ENCODE measurements around the gene CEACAM20.
"Not testable (repeated sequence)": the region's sequence is repeated elsewhere in the genome, so short reads cannot be mapped to it uniquely, and the experiment has no call there.

CEACAM20 gene

DNA sequence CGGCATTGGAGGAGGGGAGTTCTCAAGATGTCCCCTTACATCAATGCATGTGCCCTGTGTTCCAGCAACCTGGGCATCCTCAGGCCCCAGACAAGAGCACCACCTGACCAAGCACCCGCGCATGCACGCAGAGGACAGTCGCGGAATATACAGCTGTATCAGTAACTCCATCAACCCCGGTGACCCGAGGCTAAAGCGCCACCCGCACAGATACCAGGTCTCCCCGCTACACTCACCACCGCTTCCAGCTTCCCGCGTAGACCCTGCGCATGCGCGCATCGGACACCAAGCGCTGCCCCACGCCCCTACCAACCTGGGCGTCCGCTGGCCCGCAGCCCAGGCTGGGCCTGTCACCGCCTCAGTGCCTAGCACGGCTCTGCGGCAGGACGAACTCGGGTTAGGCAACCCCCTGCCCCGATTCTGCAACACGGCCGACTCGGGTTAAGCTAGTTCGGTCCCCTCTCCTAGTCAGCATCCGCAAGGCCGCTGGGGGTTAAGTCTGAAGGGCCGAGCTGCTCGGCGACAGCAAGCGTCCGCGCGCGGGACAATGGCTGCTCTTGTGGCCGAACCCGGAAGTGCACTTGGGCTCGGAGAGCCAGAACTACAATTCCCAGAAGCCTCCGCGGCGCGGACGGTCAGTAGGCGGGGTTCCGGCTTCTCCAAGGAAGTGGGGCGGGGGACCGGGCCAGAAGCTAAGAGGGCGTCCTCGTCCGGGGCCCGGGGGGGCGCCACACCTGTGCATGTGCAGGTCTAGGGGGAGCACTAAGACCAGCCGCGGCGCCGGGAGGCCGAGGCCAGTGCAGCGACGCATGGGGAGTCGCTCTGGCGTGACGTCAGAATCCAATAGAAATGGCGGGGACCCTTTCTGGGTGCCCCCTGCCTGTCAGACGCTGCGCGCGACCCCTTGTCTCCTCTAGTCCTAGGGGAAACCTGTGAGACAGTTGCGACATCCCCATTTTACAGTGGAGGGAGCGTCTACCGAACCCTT lies 29.2 kb downstream of the CEACAM20 start, which contains the start of gene ZNF180:
Gene ZNF180, minus strand, starts transcription at position 561 of the 988 bp plus-strand sequence. CDS start 3,188 bp downstream, outside the sequence.
- TF ChIP-seq, protein P1, sequence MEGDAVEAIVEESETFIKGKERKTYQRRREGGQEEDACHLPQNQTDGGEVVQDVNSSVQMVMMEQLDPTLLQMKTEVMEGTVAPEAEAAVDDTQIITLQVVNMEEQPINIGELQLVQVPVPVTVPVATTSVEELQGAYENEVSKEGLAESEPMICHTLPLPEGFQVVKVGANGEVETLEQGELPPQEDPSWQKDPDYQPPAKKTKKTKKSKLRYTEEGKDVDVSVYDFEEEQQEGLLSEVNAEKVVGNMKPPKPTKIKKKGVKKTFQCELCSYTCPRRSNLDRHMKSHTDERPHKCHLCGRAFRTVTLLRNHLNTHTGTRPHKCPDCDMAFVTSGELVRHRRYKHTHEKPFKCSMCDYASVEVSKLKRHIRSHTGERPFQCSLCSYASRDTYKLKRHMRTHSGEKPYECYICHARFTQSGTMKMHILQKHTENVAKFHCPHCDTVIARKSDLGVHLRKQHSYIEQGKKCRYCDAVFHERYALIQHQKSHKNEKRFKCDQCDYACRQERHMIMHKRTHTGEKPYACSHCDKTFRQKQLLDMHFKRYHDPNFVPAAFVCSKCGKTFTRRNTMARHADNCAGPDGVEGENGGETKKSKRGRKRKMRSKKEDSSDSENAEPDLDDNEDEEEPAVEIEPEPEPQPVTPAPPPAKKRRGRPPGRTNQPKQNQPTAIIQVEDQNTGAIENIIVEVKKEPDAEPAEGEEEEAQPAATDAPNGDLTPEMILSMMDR (conservative IDR thresholded peaks at IDR 0.05) = peak; percentile 60
- peak within 1 kb of the TSS; percentile 91 for H3K27ac ChIP-seq

DNA sequence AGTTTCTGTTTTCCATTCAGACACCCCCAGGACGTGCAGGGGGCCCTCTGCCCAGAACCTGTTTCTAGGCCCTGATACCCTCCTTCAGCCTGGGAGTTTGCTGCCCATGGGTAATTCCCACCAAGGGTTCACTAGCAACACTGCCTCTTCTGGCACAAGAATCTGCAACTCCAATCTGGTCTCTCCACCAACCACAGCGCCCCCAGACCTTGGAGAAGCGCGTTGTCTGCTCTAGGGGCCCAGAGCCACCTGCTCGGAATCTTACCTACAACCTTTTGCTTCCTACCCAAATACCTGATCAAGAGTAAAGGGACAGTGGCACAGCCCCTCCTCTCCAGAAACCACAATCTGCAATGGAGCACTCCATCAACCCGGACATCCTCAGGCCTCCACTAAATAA lies 29.9 kb downstream of the CEACAM20 start:
- peak overlapping the region; percentile 91 for H3K27ac ChIP-seq
- TF ChIP-seq, protein P1 (conservative IDR thresholded peaks at IDR 0.05) = no peak

DNA sequence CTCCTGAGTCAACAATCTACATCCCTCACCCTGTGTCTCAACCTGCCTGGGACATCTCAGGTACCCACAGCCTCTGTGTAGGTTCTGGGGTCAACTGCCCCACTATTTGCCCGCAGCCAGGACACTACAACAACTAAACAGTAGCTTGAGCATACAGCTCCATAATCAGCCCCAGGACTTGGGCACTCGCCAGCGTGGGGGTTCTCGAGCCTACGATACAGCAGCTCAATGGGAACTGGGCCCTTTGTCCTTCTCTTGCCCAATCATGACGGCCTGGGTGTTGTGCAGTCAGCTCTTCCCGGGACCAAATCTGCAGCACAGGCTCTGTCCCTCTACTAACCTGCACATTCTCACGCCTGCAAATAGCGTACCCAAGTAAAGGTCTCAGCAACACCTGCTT lies 30.5 kb downstream of the CEACAM20 start:
- TF ChIP-seq, protein P1 (conservative IDR thresholded peaks at IDR 0.05) = no peak
- no peak overlapping the region for H3K27ac ChIP-seq

DNA sequence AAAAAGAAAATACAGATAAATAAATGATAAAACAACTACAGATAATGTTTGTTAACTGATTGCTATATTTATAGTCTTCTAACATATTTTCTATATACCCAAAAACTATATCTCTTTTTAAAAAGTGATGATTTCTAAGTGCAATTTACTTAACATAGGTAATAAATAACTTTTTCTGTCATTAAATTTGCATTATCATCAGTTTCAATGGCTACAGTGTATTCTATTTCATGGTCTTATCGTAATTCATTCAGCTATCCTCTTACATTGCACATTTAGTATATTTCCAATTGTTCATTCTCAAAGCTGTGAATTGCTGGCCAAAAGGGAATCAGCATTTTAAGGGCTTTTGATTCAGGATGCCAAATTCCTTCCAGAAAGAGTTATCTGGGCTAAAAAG lies 32.8 kb downstream of the CEACAM20 start:
- TF ChIP-seq, protein P1 (conservative IDR thresholded peaks at IDR 0.05) = no peak

DNA sequence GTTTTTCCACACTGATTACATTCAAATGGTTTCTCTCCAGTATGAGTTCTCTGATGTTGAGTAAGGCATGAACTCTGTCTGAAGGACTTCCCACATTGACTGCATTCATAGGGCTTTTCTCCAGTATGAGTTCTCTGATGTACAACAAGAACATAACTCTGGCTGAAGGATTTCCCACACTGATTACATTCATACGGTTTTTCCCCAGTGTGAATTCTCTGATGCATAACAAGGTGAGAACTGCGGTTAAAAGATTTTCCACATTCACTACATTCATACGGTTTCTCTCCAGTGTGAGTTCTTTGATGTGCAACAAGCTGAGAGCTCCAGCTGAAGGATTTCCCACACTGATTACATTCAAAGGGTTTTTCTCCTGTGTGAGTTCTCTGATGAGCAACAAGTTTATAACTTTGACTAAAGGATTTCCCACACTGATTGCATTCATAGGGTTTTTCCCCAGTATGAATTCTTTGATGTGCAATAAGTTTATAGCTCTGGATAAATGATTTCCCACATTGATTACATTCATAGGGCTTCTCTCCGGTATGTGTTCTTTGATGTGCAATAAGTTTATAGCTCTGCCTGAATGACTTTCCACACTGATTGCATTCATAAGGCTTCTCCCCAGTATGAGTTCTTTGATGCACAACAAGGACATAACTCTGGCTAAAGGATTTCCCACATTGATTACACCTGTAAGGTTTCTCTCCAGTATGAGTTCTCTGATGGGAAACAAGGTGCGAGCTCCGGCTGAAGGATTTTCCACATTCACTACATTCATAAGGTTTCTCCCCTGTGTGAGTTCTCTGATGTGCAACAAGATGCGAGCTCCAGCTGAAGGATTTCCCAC lies 52.7 kb downstream of the CEACAM20 start:
- no peak overlapping the region for H3K27ac ChIP-seq
- TF ChIP-seq, protein P1 (conservative IDR thresholded peaks at IDR 0.05) = no peak

More for the DNA sequence above, 32.8 kb downstream of the CEACAM20 start:
- H3K27ac ChIP-seq = no peak overlapping the region

DNA sequence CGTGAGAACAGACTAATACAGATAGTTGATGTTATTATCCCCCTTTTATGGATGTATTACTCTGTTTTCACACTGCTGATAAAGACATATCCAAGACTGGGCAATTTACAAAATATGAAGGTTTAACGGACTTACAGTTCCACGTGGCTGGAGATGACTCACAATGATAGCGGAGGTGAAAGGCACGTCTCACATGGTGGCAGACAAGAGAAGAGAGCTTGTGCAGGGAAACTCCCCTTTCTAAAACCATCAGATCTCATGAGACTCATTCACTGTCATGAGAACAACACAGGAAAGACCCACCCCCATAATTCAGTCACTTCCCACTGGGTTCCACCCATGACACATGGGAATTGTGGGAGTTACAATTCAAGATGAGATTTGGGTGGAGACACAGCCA lies 60.7 kb downstream of the CEACAM20 start:
- not testable (repeated sequence) for H3K27ac ChIP-seq

DNA sequence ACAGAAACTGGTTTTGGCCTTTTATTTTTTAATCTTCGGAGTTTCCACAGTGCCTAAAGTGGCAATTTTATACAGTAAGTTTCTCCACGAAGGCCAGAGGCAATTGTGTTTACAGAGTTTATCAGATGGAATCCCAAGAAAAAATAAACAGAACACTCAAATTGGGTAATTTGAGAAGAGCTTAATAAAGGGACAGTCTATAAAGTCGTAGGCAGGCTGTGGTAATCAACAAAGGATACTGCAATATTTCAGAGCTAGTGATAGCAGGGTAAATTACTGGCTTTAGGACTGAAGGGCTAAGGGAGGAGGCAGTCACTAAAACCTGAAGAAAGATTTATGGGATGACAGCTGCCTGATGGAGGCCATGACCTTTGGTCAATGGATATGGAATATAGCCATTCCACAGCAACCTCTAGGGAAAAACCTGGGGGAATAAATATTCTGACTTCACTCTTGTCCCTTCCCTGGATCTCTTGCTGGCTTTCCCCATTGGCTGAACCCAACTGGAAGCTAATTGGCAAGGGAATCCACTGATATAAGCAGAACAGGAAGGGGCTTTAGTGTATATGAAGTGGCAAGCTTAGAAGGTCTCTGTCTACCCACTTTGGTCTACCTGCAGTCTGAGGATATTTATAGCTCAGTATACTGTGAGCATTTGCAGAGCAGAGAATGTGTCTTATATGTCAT lies 66.7 kb downstream of the CEACAM20 start:
- not testable (repeated sequence) for H3K27ac ChIP-seq
